Muscle layer of colon (tissue), 2 donors: Measurements from ENCODE around the gene FAIM2.

Experiments used
- H3K27ac ChIP-seq: one replicate; pipeline ENCODE4 v1.7.0; 2013; ENCODE audit warnings: low read depth, mild to moderate bottlenecking, low read length, moderate library complexity
- H3K27me3 ChIP-seq, 2 donors: one replicate each; pipeline ENCODE4 v1.7.0; 2013; ENCODE audit warnings: low read length in 2 of 2, mild to moderate bottlenecking in 2 of 2; ENCODE audit not compliant: insufficient read depth in 2 of 2, control insufficient read depth in 1 of 2
- H3K36me3 ChIP-seq: one replicate; pipeline ENCODE4 v1.7.0; 2013; ENCODE audit warnings: mild to moderate bottlenecking, low read length; ENCODE audit not compliant: insufficient read depth
- H3K4me1 ChIP-seq: one replicate; pipeline ENCODE4 v1.7.0; 2013; ENCODE audit warnings: mild to moderate bottlenecking, low read length; ENCODE audit not compliant: insufficient read depth
- H3K4me3 ChIP-seq, 2 donors: one replicate each; pipeline ENCODE4 v1.7.0; 2013; ENCODE audit warnings: low read length in 2 of 2, low read depth in 1 of 2, mild to moderate bottlenecking in 1 of 2, moderate library complexity in 1 of 2
- H3K9ac ChIP-seq: one replicate; pipeline ENCODE4 v1.7.0; 2013; ENCODE audit warnings: low read length
- H3K9me3 ChIP-seq: one replicate; pipeline ENCODE4 v1.7.0; 2013; ENCODE audit warnings: mild to moderate bottlenecking, low read length
- donor health status: abdominal sarcoma.
- donor health status: Adenocarcinoma of cecum.

Gene FAIM2

GRCh38 chr12:49832836-49833421 is 70.8 kb downstream of the FAIM2 start:
- no peak overlapping the region for H3K27ac ChIP-seq
- peaks cover 1% of the 10 kb centered on the region for H3K36me3 ChIP-seq
- no peaks in the 10 kb centered on the region for H3K9me3 ChIP-seq
- H3K9ac ChIP-seq, result no peak overlapping the region
- no peak overlapping the region for H3K4me3 ChIP-seq
- H3K27me3 ChIP-seq, result no peaks in the 10 kb centered on the region
- H3K4me1 ChIP-seq, result peaks cover 8% of the 10 kb centered on the region

- H3K9me3 ChIP-seq, result no peaks in the 10 kb centered on the region
Measured at GRCh38 chr12:49831717-49832116, 72.0 kb downstream of the FAIM2 start.

GRCh38 chr12:49828133-49829091 is 75.3 kb downstream of the FAIM2 start, which contains the start of gene NCKAP5L:
NCKAP5L (minus strand) TSS chr12:49828413; CDS start chr12:49804044, 24,369 bp downstream.
- Histone ChIP-seq H3K4me1 (peaks cover 45% of the 10 kb centered on the region), H3K27me3 (no peaks in the 10 kb centered on the region), H3K9ac (peak within 1 kb of the TSS; percentile 66), H3K4me3 (peak within 1 kb of the TSS; percentile 70 to 72), H3K36me3 (no peaks in the 10 kb centered on the region), H3K27ac (peak within 1 kb of the TSS; percentile 97), H3K9me3 (no peaks in the 10 kb centered on the region)

More at GRCh38 chr12:49831717-49832116, 72.0 kb downstream of the FAIM2 start:
- Histone ChIP-seq H3K9ac (no peak overlapping the region), H3K4me1 (peaks cover 13% of the 10 kb centered on the region), H3K4me3 (no peak overlapping the region), H3K27ac (no peak overlapping the region), H3K27me3 (no peaks in the 10 kb centered on the region), H3K36me3 (no peaks in the 10 kb centered on the region)

GRCh38 chr12:49827401-49828099 is 76.2 kb downstream of the FAIM2 start:
- peak overlapping the region; percentile 97 for H3K27ac ChIP-seq
- no peaks in the 10 kb centered on the region for H3K36me3 ChIP-seq

GRCh38 chr12:49827051-49827400 is 76.7 kb downstream of the FAIM2 start:
- Histone ChIP-seq H3K36me3 (peaks cover 1% of the 10 kb centered on the region), H3K4me1 (peaks cover 45% of the 10 kb centered on the region), H3K27me3 (no peaks in the 10 kb centered on the region), H3K9ac (peak overlapping the region; percentile 18), H3K9me3 (no peaks in the 10 kb centered on the region), H3K27ac (peak overlapping the region; percentile 97), H3K4me3 (peak overlapping the region; percentile 62 to 70)

More at GRCh38 chr12:49827401-49828099, 76.2 kb downstream of the FAIM2 start:
- Histone ChIP-seq H3K4me3 (peak overlapping the region; percentile 62 to 70), H3K27me3 (no peaks in the 10 kb centered on the region), H3K9me3 (no peaks in the 10 kb centered on the region), H3K4me1 (peaks cover 45% of the 10 kb centered on the region), H3K9ac (peak overlapping the region; percentile 18)

GRCh38 chr12:49825971-49826421 is 77.7 kb downstream of the FAIM2 start:
- H3K4me1 ChIP-seq, result peaks cover 54% of the 10 kb centered on the region
- H3K36me3 ChIP-seq, result peaks cover 6% of the 10 kb centered on the region
- H3K9ac ChIP-seq, result no peak overlapping the region
- H3K4me3 ChIP-seq, result peak overlapping the region in 1 of 2 donors; percentile 62
- no peaks in the 10 kb centered on the region for H3K27me3 ChIP-seq
- H3K9me3 ChIP-seq, result no peaks in the 10 kb centered on the region
- peak overlapping the region; percentile 51 for H3K27ac ChIP-seq

DNA sequence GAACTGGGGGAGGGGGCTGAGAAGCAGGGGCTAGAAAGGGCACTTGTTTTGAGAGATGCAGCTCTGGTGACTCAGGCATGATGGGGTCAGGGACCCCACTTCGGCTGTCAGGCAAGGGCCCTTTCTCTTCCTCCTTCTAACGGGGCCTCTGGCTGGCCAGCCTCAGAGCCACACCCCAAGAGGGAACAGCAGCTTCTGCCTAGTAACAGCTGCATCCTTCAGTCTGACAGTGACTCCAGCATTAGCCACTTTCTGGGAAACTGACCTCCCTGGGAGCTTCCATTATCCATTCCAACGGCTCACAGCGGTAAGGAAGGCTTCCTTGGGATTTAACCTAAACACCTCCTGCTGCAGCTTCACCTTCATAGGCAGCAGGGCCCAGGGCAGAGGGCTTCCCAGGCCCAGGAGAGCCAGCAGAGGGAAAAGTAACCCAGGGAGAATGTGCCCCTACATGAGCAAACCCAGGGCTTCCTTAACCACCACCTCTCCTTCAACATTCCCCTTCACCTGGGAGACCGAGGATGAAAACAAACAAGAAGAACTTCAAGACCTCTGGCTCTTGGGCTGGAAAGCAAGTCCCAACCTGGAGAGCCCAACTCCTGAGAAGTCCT is 78.2 kb downstream of the FAIM2 start:
- H3K4me3 ChIP-seq, result no peak overlapping the region
- peaks cover 59% of the 10 kb centered on the region for H3K4me1 ChIP-seq

DNA sequence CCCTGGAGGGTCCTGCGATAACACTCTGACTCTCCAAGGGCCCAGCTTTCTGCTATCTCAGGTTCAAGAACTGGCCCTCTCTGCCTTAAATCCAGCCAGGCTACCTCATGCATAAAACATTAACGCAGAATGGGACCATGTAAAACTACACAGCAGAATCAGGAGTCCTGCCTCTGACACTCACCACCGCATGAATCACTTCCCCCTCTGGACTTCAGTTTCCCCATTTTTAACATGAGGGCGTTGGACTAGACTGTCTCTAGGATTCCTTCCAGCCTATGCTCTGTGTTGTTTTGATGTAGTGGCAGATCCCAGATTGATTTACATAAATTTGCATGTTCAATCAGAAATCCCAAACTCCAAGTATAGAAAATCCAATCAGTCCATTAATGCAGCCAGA is 78.8 kb downstream of the FAIM2 start:
- Histone ChIP-seq H3K9me3 (no peaks in the 10 kb centered on the region), H3K9ac (peak overlapping the region; percentile 11), H3K4me1 (peaks cover 59% of the 10 kb centered on the region), H3K4me3 (no peak overlapping the region), H3K27me3 (no peaks in the 10 kb centered on the region), H3K27ac (no peak overlapping the region), H3K36me3 (peaks cover 6% of the 10 kb centered on the region)

More for the DNA sequence above, 78.2 kb downstream of the FAIM2 start:
- H3K9ac ChIP-seq, result no peak overlapping the region
- peak overlapping the region; percentile 51 for H3K27ac ChIP-seq
- peaks cover 6% of the 10 kb centered on the region for H3K36me3 ChIP-seq
- no peaks in the 10 kb centered on the region for H3K27me3 ChIP-seq
- H3K9me3 ChIP-seq, result no peaks in the 10 kb centered on the region

GRCh38 chr12:49824416-49824815 is 79.3 kb downstream of the FAIM2 start:
- Histone ChIP-seq H3K9me3 (no peaks in the 10 kb centered on the region), H3K9ac (peak overlapping the region; percentile 11), H3K36me3 (peaks cover 6% of the 10 kb centered on the region), H3K4me3 (no peak overlapping the region), H3K27ac (no peak overlapping the region), H3K27me3 (no peaks in the 10 kb centered on the region), H3K4me1 (peaks cover 58% of the 10 kb centered on the region)

DNA sequence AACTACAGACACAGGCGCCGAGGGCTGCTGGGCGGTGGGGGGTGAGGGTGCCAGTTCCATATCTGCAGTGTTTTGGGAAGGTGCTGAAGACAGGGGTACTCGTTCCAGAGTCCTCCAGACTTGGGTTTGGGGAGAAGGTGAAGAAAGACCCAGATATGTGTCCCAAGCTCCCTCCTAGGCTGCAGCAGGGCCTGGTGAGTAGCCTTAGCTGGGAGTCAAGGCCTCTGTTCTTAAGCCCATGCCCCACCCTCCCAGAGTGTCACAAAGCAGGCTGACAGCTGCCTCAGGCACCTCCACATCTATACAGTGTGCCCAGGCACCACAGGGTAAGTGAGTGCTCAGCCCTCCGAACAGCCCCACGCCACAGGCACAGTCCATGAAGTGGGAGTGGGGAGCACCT is 79.7 kb downstream of the FAIM2 start:
- Histone ChIP-seq H3K4me1 (peaks cover 53% of the 10 kb centered on the region), H3K9me3 (no peaks in the 10 kb centered on the region), H3K36me3 (peaks cover 6% of the 10 kb centered on the region), H3K27me3 (no peaks in the 10 kb centered on the region), H3K27ac (no peak overlapping the region), H3K4me3 (no peak overlapping the region), H3K9ac (no peak overlapping the region)

- no peaks in the 10 kb centered on the region for H3K27me3 ChIP-seq
- peaks cover 6% of the 10 kb centered on the region for H3K36me3 ChIP-seq
- H3K4me1 ChIP-seq, result peaks cover 51% of the 10 kb centered on the region
- H3K4me3 ChIP-seq, result no peak overlapping the region
- H3K27ac ChIP-seq, result no peak overlapping the region
- H3K9ac ChIP-seq, result no peak overlapping the region
- H3K9me3 ChIP-seq, result no peaks in the 10 kb centered on the region
Measured at GRCh38 chr12:49823350-49823749, 80.3 kb downstream of the FAIM2 start.
